Activated B cell treated with CpG ODN at 0.5 μM for 24 hours (primary cell): ENCODE measurements around the gene ANXA5. TPM values are rescaled to one million over a fixed set of nuclear protein-coding genes. Genes with fewer than 3 reads are reported as not detected.
A peak's percentile ranks its signal among the peaks of the same experiment; 100 is the strongest.

Experiments used
- ATAC-seq: fragments of 200-7000 bp; cut with Tn5 transposase; one replicate; pipeline ENCODE4 v1.10.0; 2021; ENCODE audit warnings: low read depth, mild to moderate bottlenecking, moderate library complexity
- CTCF ChIA-PET: fragments of 350-600 bp; sonication (Branson Sonifier 250); formaldehyde crosslinking; loops from one replicate; lab custom pipeline; 2021; ENCODE audit warnings: antibody characterized with exemption; lab: Charles Lee
- POLR2A ChIA-PET: fragments of 350-600 bp; sonication (Branson Sonifier 250); formaldehyde crosslinking; loops from one replicate; lab custom pipeline; 2021; ENCODE audit warnings: antibody characterized with exemption; lab: Charles Lee
- DNase-seq: peaks from one replicate; pipeline ENCODE4 v3.0.0; 2022
- H3K27ac Mint-ChIP-seq: one replicate; pipeline ENCODE4 v1.8.0; 2020; ENCODE audit warnings: mixed read lengths
- H3K27me3 Mint-ChIP-seq: one replicate; pipeline ENCODE4 v1.8.0; 2021; ENCODE audit warnings: mixed read lengths
- H3K36me3 Mint-ChIP-seq: one replicate; pipeline ENCODE4 v1.8.0; 2021; ENCODE audit warnings: low read depth, mixed read lengths
- H3K4me1 Mint-ChIP-seq: one replicate; pipeline ENCODE4 v1.8.0; 2021; ENCODE audit warnings: mixed read lengths
- H3K4me3 Mint-ChIP-seq: one replicate; pipeline ENCODE4 v1.8.0; 2020; ENCODE audit warnings: mild to moderate bottlenecking, mixed read lengths
- H3K9me3 Mint-ChIP-seq: one replicate; pipeline ENCODE4 v1.8.0; 2020; ENCODE audit warnings: mixed read lengths
- intact Hi-C: fragments of 100-400 bp; cut with micrococcal nuclease; formaldehyde crosslinking; loops from one replicate; pipeline ENCODE4 v1.15.1; 2024
- total RNA-seq: library from RNA; stranded (reverse); gene quantifications from 2 replicates; pipeline ENCODE4 v1.2.3, GENCODE V29; 2022
- TF ChIP-seq, protein P1 (sequence below): fragments of 200-600 bp; IDR thresholded peaks from one replicate; pipeline ENCODE4 v1.8.0; 2022; ENCODE audit warnings: antibody characterized with exemption, mild to moderate bottlenecking

ANXA5 gene
- total RNA-seq = 86.8 and 89.9 TPM in 2 replicates

DNA sequence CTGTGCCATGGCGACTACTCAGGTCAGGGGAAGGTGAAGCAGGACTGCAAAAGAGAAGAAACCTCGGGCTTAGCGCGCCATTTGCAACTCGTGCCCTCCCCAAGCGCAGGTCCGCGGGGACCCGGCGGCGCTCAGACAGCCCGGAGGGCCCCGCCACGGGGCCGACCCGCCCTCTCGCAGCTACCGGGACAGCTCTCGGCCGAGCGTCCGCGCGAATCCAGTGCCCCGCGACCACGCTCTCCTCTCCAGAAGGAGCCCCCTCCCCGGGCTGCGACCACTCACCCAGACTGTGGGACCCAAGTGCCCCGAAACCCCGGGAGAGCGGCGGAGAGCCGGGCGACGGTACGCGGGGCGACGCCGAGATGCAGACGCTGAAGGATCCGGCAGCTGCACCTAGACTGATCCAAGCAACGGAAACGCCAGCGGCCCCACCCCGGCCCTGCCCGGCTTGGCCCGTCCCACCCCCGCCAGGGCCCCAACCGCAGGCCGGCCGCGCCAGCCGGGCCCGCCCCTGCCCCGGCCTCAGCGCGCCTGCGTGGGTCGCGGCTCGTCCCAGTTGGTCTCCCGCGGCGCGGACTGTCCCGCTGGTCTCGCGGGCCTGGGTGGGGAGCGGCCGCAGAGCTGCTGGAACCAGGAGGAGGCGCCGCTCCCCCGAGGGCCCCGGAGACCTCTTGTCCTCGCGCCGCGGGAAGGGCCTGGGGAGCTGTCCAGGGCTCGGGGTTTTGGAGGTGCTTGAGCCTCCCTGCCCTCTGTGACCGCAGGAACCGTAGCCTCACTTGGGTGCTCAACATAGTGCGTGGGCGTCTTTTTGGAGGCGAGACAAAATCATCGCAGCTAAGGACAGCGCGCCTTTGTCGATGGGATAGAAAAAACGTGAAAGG is at the start of gene ANXA5:
Gene ANXA5 (minus strand): TSS at position 400 of the 881 bp plus-strand sequence. CDS start 391 bp downstream, at position 9.
- Mint-ChIP-seq H3K27me3 (no peaks in the 10 kb centered on the region), H3K4me3 (peak within 1 kb of the TSS; percentile 94), H3K27ac (peak within 1 kb of the TSS; percentile 90), H3K9me3 (no peaks in the 10 kb centered on the region), H3K36me3 (peaks cover 16% of the 10 kb centered on the region), H3K4me1 (peaks cover 34% of the 10 kb centered on the region)
- POLR2A ChIA-PET = interaction anchor here (0.6 to 2.2 kb wide), 3 partner anchors 15 to 104 kb away, joined by 3 to 16 read pairs (median 3); partner anchors contain the start of gene EXOSC9
- DNase-seq = peak; percentile 76
- TF ChIP-seq, protein P1, sequence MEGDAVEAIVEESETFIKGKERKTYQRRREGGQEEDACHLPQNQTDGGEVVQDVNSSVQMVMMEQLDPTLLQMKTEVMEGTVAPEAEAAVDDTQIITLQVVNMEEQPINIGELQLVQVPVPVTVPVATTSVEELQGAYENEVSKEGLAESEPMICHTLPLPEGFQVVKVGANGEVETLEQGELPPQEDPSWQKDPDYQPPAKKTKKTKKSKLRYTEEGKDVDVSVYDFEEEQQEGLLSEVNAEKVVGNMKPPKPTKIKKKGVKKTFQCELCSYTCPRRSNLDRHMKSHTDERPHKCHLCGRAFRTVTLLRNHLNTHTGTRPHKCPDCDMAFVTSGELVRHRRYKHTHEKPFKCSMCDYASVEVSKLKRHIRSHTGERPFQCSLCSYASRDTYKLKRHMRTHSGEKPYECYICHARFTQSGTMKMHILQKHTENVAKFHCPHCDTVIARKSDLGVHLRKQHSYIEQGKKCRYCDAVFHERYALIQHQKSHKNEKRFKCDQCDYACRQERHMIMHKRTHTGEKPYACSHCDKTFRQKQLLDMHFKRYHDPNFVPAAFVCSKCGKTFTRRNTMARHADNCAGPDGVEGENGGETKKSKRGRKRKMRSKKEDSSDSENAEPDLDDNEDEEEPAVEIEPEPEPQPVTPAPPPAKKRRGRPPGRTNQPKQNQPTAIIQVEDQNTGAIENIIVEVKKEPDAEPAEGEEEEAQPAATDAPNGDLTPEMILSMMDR = no peak
- CTCF ChIA-PET = interaction anchor here (0.7 to 0.8 kb wide), 2 partner anchors 11 to 104 kb away, joined by 3 to 4 read pairs; partner anchors contain the start of gene EXOSC9
- ATAC-seq = peak; percentile 92
- intact Hi-C loops = loop anchor here (1.0 to 5.0 kb wide), 8 partner anchors 14 to 1631 kb away; partner anchors contain the start of genes BBS12, BBS7, BLTP1 and EXOSC9

DNA sequence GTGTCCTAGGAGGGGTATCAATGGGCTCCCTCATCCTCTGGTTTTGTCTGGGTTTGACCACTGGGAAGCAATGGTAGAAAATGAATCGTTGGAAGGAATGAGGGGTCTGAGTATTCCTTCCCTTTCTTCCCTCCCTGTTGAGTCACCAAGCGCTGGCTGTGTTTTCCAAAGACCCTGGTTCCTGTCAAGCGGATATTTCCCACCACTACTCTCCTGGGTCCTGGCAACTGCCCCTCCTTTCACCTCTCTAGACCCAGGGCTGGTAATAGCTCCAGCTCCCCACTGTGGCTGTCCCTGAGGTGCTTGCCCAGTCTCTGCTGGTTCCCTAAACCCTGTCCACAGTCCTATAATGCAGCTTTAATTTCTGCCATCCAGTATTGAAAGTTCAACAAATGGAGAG is 46.0 kb upstream of the ANXA5 start:
- H3K27ac Mint-ChIP-seq = no peak overlapping the region
- intact Hi-C loops = no loop called here
- TF ChIP-seq, protein P1 = no peak
- ATAC-seq (no peak), DNase-seq (no peak)
- H3K4me3 Mint-ChIP-seq = no peak overlapping the region
- POLR2A ChIA-PET = no interaction called here
- CTCF ChIA-PET = interaction anchor here (1.0 kb wide), 1 partner anchor 258 kb away, joined by 3 read pairs; no protein-coding TSS in a partner anchor
- no peaks in the 10 kb centered on the region for H3K9me3 Mint-ChIP-seq
- H3K27me3 Mint-ChIP-seq = peaks cover 10% of the 10 kb centered on the region
- no peaks in the 10 kb centered on the region for H3K36me3 Mint-ChIP-seq
- no peaks in the 10 kb centered on the region for H3K4me1 Mint-ChIP-seq

DNA sequence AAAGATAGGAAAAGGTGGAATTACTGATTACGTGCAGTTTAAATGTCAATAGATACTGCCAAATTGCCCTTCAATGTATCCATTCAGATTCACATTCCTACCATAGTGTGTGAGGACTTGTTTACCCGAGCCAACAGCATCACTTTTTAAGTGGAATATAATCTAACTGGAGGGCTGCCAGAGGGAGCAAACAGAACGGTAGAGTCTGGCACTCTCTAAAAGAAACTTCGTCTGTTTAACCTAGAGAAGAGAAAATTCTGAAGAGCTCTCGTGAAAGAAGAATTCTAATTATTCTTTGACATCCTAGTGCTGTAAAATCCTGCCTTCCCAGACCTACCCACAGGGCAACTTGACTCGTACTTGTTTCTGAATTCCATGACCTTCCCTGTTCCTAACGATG is 45.0 kb upstream of the ANXA5 start:
- POLR2A ChIA-PET = no interaction called here
- no peaks in the 10 kb centered on the region for H3K4me1 Mint-ChIP-seq
- TF ChIP-seq, protein P1 = no peak
- H3K9me3 Mint-ChIP-seq = no peaks in the 10 kb centered on the region
- H3K4me3 Mint-ChIP-seq = no peak overlapping the region
- intact Hi-C loops = no loop called here
- DNase-seq = no peak
- no peaks in the 10 kb centered on the region for H3K36me3 Mint-ChIP-seq
- CTCF ChIA-PET = no interaction called here
- no peak overlapping the region for H3K27ac Mint-ChIP-seq
- H3K27me3 Mint-ChIP-seq = peaks cover 8% of the 10 kb centered on the region
- ATAC-seq = no peak

DNA sequence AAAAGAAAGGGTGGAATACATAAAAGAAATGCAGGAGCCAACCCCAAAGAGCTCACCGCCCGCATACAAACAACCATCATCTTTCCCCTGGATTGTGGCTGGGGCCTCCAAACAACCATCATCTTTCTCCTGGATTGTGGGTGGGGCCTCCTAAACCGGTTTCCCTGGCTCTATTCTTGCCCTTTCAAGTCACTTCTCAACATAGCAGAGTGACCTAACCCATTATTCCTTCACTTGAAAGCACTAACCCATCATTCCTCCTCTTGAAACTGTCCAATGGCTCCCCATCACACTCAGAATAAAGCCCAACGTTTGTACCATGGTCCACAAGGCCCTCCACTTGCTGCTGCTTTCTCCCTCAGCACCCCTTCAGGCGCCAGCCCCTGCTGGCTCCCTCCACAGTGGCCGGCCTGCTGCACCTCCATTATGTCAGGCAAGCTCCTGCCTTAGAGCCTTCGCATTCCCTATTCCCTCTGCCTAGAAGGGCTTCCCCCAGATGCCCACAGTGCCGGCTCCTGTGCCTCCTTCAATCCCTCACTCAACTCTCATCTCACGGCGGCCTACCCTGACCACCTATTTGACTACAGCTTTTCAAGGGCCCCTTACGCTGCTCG is 44.1 kb upstream of the ANXA5 start:
- ATAC-seq (no peak), DNase-seq (no peak)
- Mint-ChIP-seq H3K4me1 (no peaks in the 10 kb centered on the region), H3K9me3 (no peaks in the 10 kb centered on the region), H3K27ac (no peak overlapping the region), H3K36me3 (no peaks in the 10 kb centered on the region), H3K27me3 (peaks cover 9% of the 10 kb centered on the region), H3K4me3 (no peak overlapping the region)
- CTCF ChIA-PET = interaction anchor here (1.4 kb wide), 1 partner anchor 370 kb away, joined by 3 read pairs; no protein-coding TSS in a partner anchor
- POLR2A ChIA-PET = no interaction called here
- intact Hi-C loops = no loop called here
- TF ChIP-seq, protein P1 = no peak

DNA sequence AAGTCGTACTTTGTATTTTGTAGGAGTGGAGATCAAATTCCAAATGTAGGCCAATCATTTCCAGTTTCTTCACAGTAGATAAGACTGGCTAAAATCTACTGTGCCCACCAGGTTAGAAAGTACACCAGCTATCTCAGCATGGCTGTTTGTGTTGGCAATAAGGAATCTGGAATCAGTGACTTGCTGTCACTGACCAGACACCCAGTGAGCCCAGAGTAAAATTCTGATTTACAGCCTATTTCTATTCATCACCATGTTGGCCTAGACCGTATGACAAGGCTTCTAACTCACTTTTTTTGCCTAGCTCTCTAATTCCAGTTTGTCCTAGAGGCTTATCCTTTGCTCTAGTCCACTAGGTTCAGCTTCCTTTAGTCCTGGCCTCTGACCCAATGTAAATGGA is 42.8 kb upstream of the ANXA5 start:
- TF ChIP-seq, protein P1 = no peak
- Mint-ChIP-seq H3K36me3 (no peaks in the 10 kb centered on the region), H3K9me3 (no peaks in the 10 kb centered on the region), H3K27ac (no peak overlapping the region), H3K27me3 (peaks cover 16% of the 10 kb centered on the region), H3K4me1 (no peaks in the 10 kb centered on the region), H3K4me3 (no peak overlapping the region)
- ChIA-PET CTCF (interaction anchor here (1.1 to 1.4 kb wide), 2 partner anchors 277 to 369 kb away, joined by 3 read pairs; no protein-coding TSS in a partner anchor), POLR2A (no interaction called here)
- DNase-seq = no peak
- no peak for ATAC-seq
- intact Hi-C loops = no loop called here
